ENCODE results near the gene TM9SF1.

- TF ChIP-seq, protein P1, sequence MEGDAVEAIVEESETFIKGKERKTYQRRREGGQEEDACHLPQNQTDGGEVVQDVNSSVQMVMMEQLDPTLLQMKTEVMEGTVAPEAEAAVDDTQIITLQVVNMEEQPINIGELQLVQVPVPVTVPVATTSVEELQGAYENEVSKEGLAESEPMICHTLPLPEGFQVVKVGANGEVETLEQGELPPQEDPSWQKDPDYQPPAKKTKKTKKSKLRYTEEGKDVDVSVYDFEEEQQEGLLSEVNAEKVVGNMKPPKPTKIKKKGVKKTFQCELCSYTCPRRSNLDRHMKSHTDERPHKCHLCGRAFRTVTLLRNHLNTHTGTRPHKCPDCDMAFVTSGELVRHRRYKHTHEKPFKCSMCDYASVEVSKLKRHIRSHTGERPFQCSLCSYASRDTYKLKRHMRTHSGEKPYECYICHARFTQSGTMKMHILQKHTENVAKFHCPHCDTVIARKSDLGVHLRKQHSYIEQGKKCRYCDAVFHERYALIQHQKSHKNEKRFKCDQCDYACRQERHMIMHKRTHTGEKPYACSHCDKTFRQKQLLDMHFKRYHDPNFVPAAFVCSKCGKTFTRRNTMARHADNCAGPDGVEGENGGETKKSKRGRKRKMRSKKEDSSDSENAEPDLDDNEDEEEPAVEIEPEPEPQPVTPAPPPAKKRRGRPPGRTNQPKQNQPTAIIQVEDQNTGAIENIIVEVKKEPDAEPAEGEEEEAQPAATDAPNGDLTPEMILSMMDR (IDR thresholded peaks at IDR 0.05; ENCODE audit: low read length): no peak
- TF ChIP-seq EZH2 (optimal IDR thresholded peaks at IDR 0.05; ENCODE audit: low read depth, low read length): no peak
- no peak for TF ChIP-seq EZH2phosphoT487 (IDR thresholded peaks at IDR 0.05; ENCODE audit: low read length)
Measured at GRCh38 chr14:24143511-24143910, 51.7 kb downstream of the TM9SF1 start.
